Suppressor macrophage (primary cell): ENCODE results near the gene KRT12.
"Not testable (repeated sequence)": the region's sequence is repeated elsewhere in the genome, so short reads cannot be mapped to it uniquely, and the experiment has no call there.

Source experiments
- DNase-seq, 4 experiments: peaks; one replicate each; pipeline ENCODE4 v3.0.0-alpha.2; 2020 to 2022

The KRT12 gene

DNA sequence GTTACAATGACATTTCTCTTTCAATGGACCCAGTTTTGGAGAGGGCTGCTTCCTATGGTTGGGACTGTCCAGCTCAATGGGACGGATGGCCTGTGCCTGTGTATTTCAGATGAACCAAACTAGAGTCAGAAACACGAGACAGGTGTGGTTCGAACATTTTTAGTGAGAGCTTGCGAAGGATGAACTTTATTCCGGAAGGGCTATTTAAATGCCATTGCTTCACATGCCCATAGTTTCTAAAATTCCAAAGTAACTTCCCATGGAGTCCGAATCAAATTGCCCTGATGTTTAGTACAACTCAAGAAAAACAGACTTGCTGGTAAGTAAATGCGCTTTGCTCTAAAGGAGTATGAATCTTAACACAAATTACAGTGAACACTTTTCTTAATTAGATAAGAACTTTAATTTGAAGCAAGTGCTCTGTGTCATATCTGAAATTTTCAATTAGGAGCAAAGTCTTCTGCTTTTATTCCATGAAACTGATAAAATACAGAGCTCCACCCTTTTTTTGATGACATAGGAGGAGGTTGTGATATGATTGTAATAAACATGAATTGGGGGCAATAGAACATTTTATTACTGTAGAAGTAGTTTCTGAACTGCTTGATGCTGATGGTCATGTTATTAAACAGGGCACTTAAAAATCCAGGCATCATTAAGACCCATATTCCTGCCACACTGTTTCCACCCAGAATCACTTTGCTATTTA lies 16.8 kb upstream of the KRT12 start:
- DNase-seq: no peak

DNA sequence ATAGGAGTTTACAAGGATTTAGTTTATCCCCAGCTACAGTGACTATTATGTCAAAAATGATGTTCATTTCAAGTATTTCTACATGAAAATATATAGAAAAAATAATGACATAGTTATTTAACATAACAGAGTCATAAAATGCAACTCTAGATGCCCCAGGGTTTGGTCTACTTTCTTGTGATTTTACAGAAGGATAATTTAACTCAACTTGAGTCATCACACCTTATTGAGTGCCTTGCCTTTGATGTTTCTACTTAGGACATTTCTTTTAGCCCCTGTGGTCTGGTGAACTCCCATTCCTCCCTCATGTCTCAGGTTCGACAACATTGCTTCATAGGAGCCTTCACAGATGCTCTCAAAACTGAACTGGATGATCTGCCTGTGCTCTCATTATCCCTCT lies 16.0 kb upstream of the KRT12 start:
- DNase-seq: no peak

DNA sequence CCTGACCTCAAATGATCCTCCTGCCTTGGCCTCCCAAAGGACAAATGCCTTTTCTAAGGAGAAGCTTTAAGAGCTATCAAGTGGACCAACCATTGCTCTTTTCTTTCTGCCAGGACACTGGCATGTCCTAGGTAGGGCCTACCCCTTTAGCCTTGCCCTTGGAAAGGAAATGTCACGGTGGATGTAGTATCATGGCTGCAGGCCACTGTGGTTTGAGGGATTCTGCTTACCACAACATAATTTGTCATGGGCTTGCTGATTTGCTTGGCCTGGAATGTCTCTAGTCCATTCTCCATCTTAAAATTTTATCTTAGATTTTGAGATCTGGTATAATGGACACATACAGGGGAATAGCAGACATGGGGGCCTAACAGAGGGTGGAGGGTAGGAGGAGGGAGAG lies 12.0 kb upstream of the KRT12 start:
- no peak for DNase-seq

DNA sequence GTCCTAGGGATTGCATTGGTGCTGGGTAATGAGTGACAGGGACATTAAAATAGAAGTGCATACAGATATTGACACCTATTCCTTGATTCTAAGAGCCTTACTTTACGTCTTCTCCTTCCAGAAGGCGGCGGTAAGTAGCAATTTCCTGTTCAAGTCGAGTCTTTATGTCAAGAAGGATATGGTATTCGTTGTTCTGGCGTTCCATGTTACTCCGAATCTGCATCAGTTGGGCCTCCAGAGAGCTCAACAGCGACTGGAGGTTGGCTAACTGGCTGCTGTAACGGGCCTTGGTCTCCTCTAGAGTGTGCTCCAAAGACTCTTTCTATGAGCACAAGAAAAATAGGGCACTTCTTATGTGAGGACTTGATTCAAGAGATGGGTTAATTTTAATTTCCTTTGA lies 11.0 kb upstream of the KRT12 start:
- DNase-seq: no peak

DNA sequence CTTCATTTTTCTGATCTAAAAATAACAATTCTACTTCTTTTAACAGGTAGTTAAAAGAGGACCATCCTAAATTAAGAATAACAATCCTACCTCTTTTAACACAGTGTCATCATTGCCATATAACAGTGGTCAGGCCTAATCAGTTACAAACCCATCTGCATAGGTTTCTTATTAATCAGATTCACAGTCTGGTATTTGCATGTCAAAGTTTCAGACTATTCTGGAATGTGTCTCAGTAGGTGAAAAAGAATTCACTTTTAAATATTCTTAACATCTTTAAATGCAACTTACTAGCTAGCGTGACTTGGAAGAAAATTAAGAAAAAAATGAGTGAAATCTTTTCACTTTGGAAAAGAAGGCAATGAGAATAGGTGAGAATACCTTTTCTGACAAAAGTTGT lies 6.8 kb upstream of the KRT12 start:
- DNase-seq: no peak

DNA sequence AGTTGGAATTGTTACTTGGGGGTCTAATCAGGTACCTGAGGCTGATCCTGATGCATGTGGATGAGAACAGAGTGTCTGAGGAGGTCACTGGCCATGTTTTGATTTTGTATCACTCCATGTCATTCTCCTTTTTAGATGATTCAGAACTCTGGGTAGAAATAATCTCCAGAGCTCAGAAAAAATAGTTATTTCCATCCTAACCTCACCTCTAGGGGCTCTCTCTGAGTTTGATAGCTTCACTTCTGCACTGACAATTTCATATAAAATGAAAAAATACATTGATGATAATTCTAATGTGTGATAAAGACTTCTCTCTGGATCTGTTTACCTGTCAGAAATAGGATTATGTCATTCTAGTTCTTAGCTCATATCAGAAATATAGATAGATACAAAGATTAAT lies 6.2 kb upstream of the KRT12 start:
- no peak for DNase-seq

DNA sequence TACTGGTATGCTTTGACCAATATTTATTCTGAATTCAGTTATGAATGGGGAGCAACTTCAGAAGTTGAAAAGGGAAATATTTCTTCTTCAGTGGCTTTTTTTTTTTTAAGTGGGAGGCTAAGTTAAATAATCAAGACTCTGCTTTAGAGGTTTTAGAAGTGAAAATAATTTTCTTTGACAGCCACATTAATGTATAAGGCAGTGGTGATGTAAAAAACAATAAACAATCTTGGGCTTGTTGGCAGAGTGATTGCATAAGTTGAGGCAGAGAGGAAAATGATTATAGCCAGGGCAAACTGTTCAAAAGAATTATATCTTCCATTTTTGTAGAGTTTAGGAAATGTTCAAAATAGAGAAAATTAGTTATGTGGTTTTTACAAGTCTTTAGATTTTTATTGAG lies 5.4 kb upstream of the KRT12 start:
- DNase-seq: no peak

DNA sequence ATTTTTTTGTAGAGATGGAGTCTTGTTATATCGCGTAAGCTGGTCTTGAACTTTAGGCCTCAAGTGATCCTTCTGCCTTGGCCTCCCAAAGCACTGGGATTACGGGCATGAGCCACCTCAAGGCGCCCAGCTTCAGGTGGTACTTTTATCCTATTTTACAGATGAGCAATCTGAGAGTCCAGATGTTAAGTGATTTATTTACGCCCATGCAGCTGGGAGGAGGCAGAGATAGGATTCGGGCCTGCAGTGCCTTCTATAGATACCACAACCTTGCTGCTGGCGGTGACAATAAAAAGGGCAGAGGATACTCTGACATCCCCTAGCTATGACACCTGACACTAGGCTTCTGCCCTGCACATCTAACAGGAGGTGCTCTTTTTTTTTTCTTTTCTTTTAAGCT lies 4.3 kb upstream of the KRT12 start:
- no peak for DNase-seq

DNA sequence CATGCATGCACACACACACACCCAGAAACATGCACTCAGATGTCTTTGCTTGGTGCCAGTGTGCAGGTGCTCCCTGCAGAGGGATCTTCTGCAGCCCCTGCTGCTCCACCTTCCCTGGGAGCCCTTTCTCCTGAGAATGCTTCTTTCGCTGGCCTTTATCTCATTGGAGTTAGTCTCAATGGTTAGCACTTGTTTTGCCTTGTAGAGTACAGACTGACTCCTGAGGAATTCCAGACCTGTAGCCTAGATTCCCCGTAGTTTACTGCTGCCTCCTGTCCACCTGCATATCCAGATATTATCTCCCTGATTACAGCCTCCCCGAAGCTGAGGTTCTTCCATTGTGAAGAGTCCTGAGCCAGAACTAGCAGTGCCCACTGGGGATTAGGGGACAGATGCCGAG lies 3.1 kb upstream of the KRT12 start:
- no peak for DNase-seq

DNA sequence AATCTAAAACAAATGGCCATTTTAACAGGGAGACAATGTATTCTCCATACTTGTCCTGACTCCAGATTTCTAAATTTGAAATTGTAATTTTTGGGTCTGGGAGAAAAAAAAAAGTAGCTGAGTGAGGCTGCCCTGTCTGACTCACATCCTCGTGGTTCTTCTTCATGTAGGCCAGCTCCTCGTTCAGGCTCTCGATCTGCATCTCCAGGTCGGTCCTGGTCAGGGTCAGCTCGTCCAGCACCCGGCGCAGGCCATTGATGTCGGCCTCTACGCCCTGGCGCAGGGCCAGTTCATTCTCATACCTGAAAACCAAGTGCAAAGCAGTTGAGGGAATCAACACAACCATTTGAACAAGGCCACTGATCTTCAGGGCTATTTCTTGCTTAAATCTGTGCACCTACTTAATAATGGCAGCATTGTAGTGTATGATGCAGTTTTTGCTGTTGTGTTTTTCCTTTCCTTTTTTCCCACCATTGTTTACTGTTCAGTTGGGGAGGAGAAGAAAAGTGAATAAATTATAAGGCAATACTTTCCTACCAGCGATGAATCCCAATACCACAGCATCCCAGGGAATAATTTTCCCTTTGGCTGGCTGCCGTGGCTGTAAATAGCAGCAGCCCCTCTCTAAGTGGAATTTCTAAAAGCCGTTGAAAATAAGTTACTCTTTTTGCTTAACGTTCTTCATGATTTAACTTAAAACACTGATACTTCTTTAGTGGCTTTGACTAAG lies 2.2 kb downstream of the KRT12 start:
- no peak for DNase-seq

DNA sequence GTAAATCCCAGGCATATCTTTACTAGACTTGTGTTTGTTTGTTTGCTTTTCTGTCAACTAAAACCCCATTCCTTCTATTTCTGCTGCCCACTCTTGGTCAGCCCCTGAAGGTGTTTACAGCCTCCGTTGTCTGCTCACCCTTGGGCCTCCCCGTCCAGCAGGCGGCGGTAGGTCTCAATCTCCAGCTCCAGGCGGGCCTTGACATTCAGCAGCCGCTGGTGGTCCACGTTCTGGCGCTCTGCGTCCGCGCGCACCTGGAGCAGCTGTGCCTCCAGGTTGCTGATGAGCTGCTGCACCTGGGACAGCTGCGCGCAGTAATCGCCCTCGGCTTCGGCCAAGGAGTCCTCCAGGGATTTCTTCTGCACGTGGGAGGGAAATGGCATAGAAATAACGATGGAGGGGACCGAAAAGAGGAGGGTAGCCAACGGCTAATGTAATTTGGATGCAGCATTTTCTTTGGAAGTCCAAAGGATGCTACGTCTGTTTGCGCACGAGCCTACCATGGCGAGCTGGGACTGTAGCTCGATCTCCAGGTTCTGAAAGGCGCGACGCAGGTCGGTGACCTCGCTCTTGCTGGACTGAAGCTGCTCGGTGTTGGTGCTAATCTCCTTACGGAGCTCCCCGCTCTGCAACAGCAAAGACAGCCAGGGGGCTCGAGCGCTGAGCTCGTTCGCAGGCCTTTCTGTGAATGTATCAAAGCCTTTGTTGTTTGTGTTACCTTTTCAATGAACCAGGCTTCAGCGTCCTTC lies 3.9 kb downstream of the KRT12 start:
- DNase-seq: peak in 2 of 4 experiments; percentile 4 to 19

DNA sequence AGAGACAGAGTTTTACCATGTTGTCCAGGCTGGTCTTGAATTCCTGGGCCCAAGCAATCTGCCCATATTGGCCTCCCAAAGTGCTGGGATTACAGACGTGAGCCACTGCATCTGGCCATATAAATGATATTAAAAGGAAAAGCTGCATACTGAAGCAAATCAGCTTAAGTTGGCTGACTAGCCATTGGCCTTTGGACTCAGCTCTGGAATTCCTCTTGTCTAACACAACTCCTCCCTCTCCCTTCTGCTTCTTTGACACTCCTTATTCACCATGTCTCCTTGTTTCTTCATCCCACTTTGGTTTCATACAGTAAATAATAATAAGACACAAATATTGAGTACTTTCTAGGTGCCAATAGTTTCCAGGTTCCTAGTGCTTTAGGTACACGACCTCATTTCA lies 7.5 kb downstream of the KRT12 start:
- DNase-seq: no peak

DNA sequence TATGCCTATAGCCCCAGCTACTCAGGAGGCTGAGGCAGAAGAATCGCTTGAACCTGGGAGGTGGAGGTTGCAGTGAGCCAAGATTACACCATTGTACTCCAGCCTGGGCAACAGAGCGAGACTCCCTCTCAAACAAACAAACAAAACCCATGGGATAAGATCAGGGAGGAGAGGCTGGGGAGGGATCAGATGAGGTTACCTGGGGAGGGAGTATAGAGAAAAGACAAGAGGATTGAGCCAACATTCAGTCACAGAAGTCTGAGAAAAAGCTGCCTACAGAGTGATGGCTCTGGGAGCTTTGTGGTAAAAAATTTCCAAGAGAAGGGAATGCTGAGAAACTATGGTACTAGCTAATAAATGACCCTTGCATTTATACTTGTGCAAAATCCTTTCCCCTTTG lies 8.4 kb downstream of the KRT12 start:
- DNase-seq: not testable (repeated sequence)

DNA sequence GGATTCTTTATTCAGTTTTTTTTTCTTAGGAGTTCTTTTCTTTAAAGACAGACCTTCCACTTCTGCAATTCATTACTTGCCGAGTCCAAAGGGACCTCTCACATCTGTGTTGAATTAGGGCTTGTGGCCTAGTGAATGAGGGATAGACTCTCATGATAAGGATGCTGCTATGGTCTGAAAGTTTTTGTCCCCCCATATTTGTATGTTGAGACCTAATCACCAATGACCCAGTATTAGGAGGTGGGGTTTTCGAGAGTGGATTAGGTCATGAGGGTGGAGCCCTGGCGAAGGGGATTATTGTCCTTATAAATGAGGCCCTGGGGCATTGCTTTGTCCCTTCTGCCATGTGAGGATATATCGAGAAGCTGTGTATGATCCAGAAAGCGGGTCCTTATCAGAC lies 9.5 kb downstream of the KRT12 start:
- DNase-seq: no peak

DNA sequence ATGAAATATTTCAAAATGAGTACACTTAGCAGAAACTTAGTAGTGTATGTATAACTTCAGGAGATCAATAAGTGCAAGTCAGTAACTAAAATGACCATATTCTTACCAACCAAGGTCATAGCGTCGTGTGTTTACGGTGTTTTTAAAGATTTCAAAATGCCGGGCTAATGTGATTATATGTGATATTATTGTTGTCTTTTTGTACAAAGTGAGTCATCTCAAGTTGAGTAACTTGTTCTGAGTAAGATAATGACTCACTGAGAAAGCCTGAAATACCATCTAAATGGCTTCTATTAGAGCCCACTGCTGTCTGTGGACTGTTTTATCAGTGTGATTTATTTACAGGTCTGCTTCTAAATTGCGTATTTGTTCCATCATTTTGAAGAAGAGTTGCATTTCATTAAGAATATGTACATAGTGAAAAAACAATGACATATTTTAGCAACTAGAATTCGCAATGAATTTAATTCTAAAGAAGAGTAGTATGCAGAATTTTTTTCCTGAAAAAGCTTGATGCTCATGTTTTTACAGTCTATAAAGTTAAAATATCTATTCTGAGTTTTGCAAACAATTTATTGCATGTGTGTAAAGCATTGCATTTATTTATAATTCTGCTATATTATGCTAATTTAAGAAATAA lies 12.7 kb downstream of the KRT12 start:
- DNase-seq: peak; percentile 4 to 77 (median 42)

DNA sequence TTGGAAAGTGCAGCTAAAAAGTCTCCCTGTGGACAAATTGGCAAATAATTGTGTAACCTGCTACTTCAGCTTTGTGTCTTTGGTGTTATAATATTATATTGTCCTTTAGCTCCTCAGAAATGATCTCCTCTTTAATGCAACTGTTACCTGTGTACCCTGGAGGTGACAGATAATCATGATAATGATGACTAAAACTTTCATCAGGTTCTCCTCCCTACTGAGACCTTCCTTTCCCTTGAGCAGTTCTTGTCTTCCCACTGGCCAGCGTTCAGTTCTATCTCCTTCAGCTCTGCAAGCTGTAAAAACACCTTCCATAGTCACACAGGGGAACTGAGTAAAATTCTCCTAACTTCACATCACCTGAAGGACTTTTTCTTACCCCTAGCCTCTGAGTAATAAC lies 14.7 kb downstream of the KRT12 start:
- no peak for DNase-seq

DNA sequence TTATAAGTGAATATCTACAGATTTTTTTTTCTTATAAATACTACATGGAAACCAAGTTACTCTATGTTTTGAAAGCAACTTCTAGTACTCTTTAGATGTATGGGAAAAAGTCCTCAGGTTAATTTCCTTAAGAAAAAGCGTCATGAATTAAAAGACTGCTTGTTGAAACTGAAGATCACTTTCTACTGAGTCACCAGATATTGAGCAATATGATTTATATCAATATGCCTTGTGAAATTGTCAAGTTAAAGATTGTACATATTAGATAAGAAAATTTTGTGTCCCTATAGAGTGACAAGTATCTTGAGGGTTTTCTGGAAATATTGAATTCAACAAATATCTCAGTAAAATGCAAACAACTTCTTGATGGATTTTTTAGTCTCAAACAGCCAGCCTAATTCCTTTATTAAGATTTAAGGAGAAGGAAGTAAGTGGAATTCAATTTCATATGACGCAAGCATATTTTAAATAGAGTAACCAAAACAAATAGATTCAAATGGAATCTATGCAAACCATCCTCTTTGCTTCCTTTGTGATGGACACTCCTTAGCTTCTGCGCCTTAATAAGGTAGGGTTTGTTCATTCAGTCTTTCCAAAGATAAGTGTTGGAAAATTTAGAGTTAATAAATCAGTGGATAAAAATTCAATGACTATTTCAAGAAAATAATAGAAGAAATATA lies 16.6 kb downstream of the KRT12 start:
- DNase-seq: no peak

DNA sequence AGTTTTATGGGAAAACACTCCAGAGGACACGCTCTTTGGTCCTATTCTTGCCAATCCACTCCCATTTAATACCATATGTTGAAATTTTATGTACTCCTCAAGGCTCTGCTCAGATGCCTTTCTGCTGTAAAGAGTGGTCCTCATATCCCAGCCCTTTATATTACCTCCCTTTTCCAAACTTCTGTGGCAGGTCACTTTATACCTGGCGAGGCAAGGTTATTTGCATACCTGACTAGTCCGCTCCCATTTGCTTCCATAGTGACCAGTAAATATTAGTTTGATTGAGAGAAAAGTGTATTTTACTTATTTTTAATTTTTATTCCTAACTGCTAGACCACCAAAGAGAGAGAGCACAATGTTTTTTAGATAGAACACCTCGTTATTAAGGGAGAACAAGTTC lies 17.3 kb downstream of the KRT12 start:
- no peak for DNase-seq

DNA sequence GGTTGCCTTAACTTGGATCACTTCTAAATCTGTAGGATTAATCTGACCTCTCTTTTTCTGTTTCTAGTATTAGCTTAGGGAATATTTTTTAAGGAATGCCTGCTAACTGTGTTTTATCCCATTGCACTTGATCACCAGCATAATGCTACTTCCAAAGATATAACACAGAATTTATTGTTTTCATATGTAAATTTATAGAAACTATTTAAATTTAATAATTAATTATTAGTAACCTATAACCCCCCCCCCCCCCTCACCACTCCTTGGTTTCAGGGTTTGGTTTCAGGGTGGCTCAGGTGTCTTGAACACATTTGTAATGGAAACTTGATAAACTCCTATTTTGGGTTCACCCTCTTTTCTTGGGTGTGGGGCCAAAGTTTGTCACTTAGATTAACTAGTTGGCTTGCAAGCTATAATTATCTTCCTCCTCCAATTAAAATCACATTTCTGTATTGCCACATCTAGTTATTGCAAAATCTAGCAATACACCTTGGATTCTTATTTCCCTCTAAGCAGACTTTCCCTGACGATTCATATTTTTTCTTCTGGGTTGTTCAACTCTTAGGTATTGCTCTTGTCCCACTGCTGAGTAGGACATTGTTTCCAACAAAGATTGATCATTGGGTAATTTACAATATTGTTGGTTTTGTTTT lies 18.3 kb downstream of the KRT12 start:
- DNase-seq: no peak

DNA sequence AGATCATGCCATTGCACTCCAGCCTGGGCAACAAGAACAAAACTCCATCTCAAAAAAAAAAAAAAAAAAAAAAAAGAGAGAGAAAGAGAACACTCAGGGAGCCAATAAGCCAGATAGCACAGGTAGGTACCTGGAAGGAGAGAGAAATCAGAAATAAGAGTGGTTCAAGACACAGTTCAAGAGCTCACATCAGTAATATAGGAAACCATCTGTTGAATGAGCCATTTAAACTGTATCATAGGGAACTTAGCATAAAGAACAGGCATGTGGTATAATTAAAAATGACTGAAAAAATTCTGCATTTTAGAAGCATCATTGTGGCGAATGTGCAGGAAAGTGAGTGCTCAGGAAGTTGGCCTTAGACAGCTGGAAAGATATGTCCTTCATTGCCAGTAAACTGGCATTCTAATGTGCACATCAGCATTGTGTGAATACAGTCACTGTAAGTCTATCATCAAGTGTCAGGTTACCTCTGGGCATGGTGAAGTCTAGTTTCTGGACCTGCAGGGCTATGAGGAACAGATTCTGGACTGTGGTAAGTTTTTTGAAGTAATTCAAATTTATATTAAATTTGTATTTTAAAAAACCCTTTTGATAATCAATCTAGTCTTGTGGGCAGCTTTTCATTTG lies 20.4 kb downstream of the KRT12 start:
- no peak for DNase-seq

DNA sequence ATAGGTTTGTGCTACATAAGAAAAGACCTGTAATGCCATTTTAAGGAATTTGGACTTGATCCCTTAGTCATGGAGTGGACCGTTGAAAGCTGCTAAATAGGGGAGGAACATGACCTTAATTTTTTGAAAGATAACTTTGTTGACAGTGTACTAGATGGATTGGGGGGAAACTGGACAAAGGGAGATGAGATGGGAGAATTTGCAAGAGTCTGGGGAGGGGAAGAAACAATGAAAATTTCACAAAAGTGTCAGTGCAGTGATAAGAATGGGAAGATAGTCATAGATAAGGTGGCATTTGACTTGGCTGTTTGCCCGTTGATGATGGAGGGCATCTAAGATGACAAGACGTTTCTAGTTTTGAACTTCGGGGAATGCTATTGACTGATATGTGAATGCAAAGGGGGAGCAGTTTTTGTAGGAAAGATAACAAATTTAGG lies 22.3 kb downstream of the KRT12 start:
- no peak for DNase-seq

DNA sequence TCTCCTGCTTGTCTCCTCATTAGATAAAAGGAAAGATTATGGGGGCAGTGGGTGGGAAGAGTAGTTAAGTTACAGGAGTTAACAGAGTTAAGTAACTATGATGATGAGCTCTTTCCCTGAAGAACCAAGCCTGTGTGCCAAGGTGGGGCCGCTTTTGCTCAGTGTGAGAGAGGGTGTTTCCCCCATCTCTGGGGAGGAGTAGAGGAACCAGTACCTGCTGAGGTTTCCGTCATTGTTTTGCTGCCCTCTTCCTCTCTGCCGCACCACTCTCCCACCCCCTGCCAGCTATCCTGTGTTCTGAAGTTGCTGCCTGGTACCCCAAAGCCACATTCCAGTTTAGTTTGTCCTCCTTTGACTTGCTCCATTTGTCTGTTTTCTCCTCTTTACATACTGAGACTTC lies 23.8 kb downstream of the KRT12 start:
- no peak for DNase-seq
